K562 (cell line): ENCODE measurements around the gene CCL19. TPM values are rescaled to one million over a fixed set of nuclear protein-coding genes. Genes with fewer than 3 reads are reported as not detected.

Experiments
- ATF7 ChIP-seq: fragments of 450-650 bp; IDR thresholded peaks from 2 replicates; pipeline ENCODE4 v1.7.1; 2014; ENCODE audit warnings: mild to moderate bottlenecking, moderate library complexity
- BHLHE40 ChIP-seq: IDR thresholded peaks from 2 replicates; pipeline ENCODE4 v1.6.1; 2011; ENCODE audit warnings: low read length, improper control_type of control experiment
- DACH1 ChIP-seq: fragments of 450-650 bp; IDR thresholded peaks from 2 replicates; pipeline ENCODE4 v1.6.1; 2018; ENCODE audit not compliant: partially characterized antibody
- FOS ChIP-seq: IDR thresholded peaks from 3 replicates; pipeline ENCODE4 v1.6.1; 2011; ENCODE audit not compliant: insufficient read length; ENCODE audit errors: extremely low read depth
- FOXA3 ChIP-seq, 2 experiments: fragments of 450-650 bp in 1 of 2; sonication (generic) in 1 of 2; formaldehyde crosslinking; IDR thresholded peaks in 1 of 2; conservative IDR thresholded peaks in 1 of 2; 2 replicates each; pipeline versions ENCODE4 v1.4.0 to v1.8.0; 2020 to 2022; ENCODE audit warnings: mild to moderate bottlenecking in 2 of 2, missing genetic modification reagents in 1 of 2
- HIVEP1 ChIP-seq: fragments of 250-450 bp; sonication (Bioruptor Pico); IDR thresholded peaks from 2 replicates; pipeline ENCODE4 v1.4.0; 2020; ENCODE audit warnings: mild to moderate bottlenecking
- ILK ChIP-seq: fragments of 450-650 bp; IDR thresholded peaks from 2 replicates; pipeline ENCODE4 v1.6.1; 2016; ENCODE audit warnings: missing genetic modification characterization, low read depth, mild to moderate bottlenecking, missing compliant biosample characterization, moderate library complexity, borderline replicate concordance
- KLF13 ChIP-seq: fragments of 450-650 bp; IDR thresholded peaks from 2 replicates; pipeline ENCODE4 v1.6.1; 2016; ENCODE audit warnings: missing genetic modification characterization, low read depth, mild to moderate bottlenecking, missing compliant biosample characterization, moderate library complexity, borderline replicate concordance
- POLR3A ChIP-seq: IDR thresholded peaks from 2 replicates; pipeline ENCODE4 v1.6.1; 2011; ENCODE audit warnings: borderline replicate concordance, mild to moderate bottlenecking, moderate library complexity; ENCODE audit not compliant: insufficient read length, insufficient read depth; ENCODE audit errors: extremely low read depth
- RERE ChIP-seq: sonication (generic); formaldehyde crosslinking; IDR thresholded peaks from 2 replicates; pipeline ENCODE4 v1.8.0; 2023; ENCODE audit warnings: missing genetic modification reagents, mild to moderate bottlenecking, borderline replicate concordance
- SREBF1 ChIP-seq: fragments of 150-350 bp; IDR thresholded peaks from 2 replicates; pipeline ENCODE4 v1.6.1; 2014; ENCODE audit warnings: antibody characterized with exemption, low read depth, low read length, borderline replicate concordance
- STAT5B ChIP-seq: fragments of 250-450 bp; sonication (Bioruptor Pico); IDR thresholded peaks from 2 replicates; pipeline ENCODE4 v1.8.0; 2021; ENCODE audit warnings: mild to moderate bottlenecking, inconsistent platforms
- USF1 ChIP-seq: sonication (generic); formaldehyde crosslinking; IDR thresholded peaks from 2 replicates; pipeline ENCODE4 v1.9.0; 2022; ENCODE audit warnings: mild to moderate bottlenecking, missing genetic modification reagents
- ZNF175 ChIP-seq: fragments of 200-800 bp; sonication (Bioruptor generic); IDR thresholded peaks from 2 replicates; pipeline ENCODE4 v1.6.1; 2016; ENCODE audit warnings: low read depth, mild to moderate bottlenecking, missing genetic modification characterization, missing compliant biosample characterization
- polyA plus RNA-seq, 8 experiments: library from polyadenylated mRNA; depleted of rRNA in 4 of 8; stranded (reverse) in 5 of 8; unstranded in 3 of 8; fragments of >200 nt; fragmentation: Nextera tagmentation in 2 of 8; fragmentation: Illumina TruSeq in 1 of 8; extraction: Ambion mirVana in 2 of 8; extraction: Trizol in 1 of 8; gene quantifications; 2 replicates each; pipeline versions ENCODE4 v1.2.1 to v1.2.3, GENCODE V29; 2011 to 2014; ENCODE audit warnings: inconsistent platforms in 1 of 8, missing spikeins in 1 of 8
- total RNA-seq, 7 experiments: library from RNA; depleted of rRNA in 6 of 7; stranded (reverse); fragments of >200 nt in 6 of 7; fragmentation: Illumina TruSeq in 2 of 7; extraction: Trizol in 2 of 7; gene quantifications; 2 replicates each; pipeline versions ENCODE4 v1.2.1 to v1.2.3, GENCODE V29; 2011 to 2021; ENCODE audit warnings: low replicate concordance in 1 of 7
- TF ChIP-seq, protein P1 (sequence below): fragments of 250-450 bp; sonication (Bioruptor Pico); IDR thresholded peaks from 2 replicates; pipeline ENCODE4 v1.8.0; 2021; ENCODE audit warnings: mild to moderate bottlenecking, moderate library complexity
- TF ChIP-seq, protein P2 (sequence below): fragments of 200-400 bp; formaldehyde crosslinking; IDR thresholded peaks from 2 replicates; pipeline ENCODE4 v1.6.1; 2017; ENCODE audit warnings: mild to moderate bottlenecking, low read depth, low read length, moderate library complexity

CCL19 gene
- total and polyA plus RNA-seq, 9 of the 15 experiments (the other 6 are each of a cell fraction or from before 2014, with no cell fraction given), result not detected

DNA sequence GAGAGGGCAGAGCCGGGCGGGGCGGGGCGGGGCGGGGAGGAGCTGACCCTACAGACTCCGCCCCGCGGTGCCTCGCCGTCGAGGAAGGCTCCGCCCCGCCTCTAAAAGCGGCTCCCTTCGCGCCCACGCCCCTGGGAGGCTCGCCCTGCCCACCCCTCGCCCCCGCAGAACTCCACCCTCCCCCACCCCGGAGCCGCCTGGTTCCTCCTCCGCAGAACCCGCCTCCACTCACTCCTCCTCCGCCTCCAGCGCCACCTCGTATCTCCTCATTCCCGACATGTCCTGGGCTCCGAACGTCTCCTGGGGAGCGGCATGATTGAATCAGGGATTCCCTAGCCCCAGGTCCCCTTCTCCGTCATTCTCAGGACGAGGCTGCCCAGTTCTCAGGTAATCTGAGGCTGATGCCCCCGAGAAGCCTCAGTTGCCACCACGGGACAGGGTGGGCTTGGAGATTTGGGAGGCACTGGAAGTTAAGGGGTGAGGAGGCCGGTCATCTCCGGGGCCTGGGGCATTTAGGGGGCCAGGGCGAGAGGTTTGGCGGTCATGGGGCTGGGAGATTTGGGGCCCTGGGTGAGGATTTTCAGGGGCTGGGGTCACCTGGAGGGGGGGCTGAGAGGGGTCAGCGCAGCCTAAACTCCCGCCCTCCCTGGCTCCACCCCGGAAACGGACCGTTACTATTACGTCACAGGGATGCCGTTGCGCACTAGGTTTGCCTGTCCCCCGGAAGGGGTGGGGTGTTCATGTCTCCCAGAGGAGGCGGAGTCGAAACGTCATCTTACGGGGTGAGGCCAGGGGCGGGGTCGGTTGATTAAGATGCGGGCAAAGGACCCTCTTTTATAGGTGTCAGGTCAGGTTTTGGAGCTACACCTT, 25.5 kb downstream of the CCL19 start (continued):
- TF ChIP-seq ILK (tag), result no peak
- no peak for TF ChIP-seq ZNF175 (CRISPR knock-in tag)
- TF ChIP-seq STAT5B (CRISPR knock-in tag), result no peak
- TF ChIP-seq RERE (CRISPR knock-in tag), result no peak
- TF ChIP-seq HIVEP1 (CRISPR knock-in tag), result no peak
- TF ChIP-seq SREBF1, result no peak
- no peak for TF ChIP-seq BHLHE40
- no peak for TF ChIP-seq FOS
- TF ChIP-seq USF1, result no peak
- 0 out of 2 replicates have a peak, but pooled peaks have one; percentile 37 for TF ChIP-seq KLF13 (tag)
- TF ChIP-seq, protein P1, sequence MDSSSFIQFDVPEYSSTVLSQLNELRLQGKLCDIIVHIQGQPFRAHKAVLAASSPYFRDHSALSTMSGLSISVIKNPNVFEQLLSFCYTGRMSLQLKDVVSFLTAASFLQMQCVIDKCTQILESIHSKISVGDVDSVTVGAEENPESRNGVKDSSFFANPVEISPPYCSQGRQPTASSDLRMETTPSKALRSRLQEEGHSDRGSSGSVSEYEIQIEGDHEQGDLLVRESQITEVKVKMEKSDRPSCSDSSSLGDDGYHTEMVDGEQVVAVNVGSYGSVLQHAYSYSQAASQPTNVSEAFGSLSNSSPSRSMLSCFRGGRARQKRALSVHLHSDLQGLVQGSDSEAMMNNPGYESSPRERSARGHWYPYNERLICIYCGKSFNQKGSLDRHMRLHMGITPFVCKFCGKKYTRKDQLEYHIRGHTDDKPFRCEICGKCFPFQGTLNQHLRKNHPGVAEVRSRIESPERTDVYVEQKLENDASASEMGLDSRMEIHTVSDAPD (CRISPR knock-in tag), result no peak
- TF ChIP-seq ATF7, result peak; percentile 96
- no peak for TF ChIP-seq DACH1
- TF ChIP-seq, protein P2, sequence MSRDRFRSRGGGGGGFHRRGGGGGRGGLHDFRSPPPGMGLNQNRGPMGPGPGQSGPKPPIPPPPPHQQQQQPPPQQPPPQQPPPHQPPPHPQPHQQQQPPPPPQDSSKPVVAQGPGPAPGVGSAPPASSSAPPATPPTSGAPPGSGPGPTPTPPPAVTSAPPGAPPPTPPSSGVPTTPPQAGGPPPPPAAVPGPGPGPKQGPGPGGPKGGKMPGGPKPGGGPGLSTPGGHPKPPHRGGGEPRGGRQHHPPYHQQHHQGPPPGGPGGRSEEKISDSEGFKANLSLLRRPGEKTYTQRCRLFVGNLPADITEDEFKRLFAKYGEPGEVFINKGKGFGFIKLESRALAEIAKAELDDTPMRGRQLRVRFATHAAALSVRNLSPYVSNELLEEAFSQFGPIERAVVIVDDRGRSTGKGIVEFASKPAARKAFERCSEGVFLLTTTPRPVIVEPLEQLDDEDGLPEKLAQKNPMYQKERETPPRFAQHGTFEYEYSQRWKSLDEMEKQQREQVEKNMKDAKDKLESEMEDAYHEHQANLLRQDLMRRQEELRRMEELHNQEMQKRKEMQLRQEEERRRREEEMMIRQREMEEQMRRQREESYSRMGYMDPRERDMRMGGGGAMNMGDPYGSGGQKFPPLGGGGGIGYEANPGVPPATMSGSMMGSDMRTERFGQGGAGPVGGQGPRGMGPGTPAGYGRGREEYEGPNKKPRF, result no peak
- no peak for TF ChIP-seq FOXA3 (CRISPR knock-in tag; conservative IDR thresholded peaks at IDR 0.05 in 1 of 2, IDR thresholded peaks at IDR 0.05 in 1 of 2)
- TF ChIP-seq POLR3A, result no peak
